ENCODE measurements around the gene ZNF322.
"Not testable (repeated sequence)": the region's sequence is repeated elsewhere in the genome, so short reads cannot be mapped to it uniquely, and the experiment has no call there.

The ZNF322 gene, protein sequence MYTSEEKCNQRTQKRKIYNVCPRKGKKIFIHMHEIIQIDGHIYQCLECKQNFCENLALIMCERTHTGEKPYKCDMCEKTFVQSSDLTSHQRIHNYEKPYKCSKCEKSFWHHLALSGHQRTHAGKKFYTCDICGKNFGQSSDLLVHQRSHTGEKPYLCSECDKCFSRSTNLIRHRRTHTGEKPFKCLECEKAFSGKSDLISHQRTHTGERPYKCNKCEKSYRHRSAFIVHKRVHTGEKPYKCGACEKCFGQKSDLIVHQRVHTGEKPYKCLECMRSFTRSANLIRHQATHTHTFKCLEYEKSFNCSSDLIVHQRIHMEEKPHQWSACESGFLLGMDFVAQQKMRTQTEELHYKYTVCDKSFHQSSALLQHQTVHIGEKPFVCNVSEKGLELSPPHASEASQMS

GRCh38 chr6:26659042-26659999 lies at the start of gene ZNF322:
TSS of gene ZNF322 (minus strand) at chr6:26659746. CDS start at chr6:26638553, 21,193 bp downstream.
- DNase-seq = no peak

- DNase-seq = not testable (repeated sequence)
These were observed 46.2 kb upstream of the ZNF322 start for GRCh38 chr6:26705780-26706179.

DNA sequence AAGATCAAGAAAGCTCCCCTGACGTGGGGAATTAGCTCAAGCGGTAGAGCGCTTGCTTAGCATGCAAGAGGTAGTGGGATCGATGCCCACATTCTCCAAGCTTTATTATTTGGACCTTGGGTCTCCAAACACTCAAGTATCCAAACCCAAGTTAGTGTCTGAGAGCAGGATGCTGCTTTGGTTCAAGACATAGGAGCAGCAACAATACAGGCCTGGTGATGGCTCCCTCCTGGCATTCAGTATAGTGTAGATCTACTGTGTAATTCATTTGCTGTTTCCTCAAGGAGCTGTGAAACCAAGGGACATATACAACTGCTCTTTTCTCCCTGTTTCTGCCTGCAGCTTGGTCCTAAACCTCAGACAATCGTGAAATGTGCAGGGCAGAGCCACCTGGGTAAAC lies 45.8 kb upstream of the ZNF322 start:
- DNase-seq = not testable (repeated sequence)

DNA sequence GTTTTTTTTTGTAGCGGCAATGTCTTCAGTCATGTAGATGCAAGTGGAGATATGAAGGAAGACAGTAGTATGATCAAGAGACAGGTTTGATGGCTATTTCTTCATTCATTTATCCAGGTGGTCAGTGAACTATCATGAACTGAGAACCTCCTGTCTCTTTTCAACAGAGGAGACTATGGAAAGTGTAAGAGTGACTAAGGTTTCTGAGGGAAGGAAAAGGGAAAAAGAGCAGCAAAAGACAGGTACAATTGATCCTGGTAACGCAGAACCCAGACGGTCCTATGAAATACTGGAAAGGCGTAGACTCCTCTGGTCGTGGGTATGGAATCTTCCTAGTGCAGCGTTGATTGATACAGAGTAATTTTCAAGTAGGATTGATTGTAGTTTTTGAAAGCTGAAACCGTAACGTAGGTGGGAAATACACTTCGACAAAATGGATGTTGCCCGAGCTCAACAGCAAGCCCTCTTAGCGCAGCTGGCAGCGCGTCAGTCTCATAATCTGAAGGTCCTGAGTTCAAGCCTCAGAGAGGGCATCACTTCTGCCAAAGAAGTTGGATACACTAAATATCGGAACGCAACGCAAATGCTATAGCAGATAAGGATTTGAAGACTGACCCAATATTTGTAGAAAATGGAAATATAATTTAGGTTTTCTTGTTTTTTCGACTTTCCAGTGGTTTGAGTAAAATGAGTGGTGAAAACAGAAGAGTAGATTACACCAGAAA lies 41.6 kb upstream of the ZNF322 start:
- not testable (repeated sequence) for DNase-seq

DNA sequence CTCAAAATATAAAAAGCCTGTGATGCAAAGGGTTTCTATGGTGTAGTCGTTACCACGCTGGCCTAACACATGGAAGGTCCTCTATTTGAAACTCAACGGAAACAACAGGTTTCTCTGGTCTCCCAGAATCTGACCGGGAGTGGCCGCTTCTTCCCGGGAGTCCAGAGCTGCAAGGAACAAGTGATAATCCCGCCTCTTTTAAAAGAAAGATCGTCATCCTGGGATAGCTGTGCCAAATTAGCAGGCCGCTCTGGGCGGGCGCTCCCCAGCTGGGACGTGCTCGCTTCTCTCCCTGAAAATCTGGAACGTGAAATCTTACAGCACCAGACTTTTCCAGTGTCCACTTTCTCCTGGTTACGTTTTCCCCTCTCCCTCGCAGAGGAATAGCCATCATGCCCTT lies 38.0 kb upstream of the ZNF322 start:
- not testable (repeated sequence) for DNase-seq

GRCh38 chr6:26689324-26689947 lies 29.9 kb upstream of the ZNF322 start:
- not testable (repeated sequence) for DNase-seq

DNA sequence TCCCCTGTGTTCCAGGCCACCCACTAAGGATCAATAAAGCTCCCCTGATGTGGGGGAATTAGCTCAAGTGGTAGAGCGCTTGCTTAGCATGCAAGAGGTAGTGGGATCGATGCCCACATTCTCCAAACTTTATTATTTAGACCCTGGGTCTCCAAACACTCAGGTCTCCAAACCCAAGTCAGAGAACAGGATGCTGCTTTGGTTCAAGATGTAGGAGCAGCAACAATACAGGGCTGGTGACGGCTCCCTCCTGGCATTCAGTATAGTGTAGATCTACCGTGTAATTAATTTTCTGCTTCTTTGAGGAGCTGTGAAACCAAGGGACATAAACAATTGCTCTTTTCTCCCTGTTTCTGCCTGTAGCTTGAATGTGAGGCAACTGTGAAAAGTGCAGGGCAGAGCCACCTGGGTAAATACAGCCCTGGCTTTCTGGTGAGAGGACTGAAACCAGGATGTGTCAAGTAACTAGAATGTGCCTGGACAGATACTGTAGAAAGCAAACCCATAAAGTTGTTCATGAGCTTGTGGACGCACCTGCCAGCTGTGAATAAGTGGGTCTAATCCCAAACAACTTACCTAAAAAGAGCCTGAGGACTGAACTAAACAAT lies 23.0 kb upstream of the ZNF322 start:
- not testable (repeated sequence) for DNase-seq

DNA sequence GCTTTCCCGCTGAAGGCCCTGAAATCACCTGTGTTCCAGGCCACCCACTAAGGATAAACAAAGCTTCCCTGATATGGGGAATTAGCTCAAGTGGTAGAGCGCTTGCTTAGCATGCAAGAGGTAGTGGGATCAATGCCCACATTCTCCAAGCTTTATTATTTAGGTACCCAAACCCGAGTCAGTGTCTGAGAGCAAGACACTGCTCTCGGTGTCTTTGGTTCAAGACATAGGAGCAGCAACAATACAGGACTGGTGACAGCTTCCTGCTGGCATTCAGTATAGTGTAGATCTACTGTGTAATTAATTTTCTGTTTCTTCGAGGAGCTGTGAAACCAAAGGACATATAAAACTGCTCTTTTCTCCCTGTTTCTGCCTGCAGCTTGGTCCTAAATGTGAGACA lies 13.7 kb upstream of the ZNF322 start:
- not testable (repeated sequence) for DNase-seq

- not testable (repeated sequence) for DNase-seq
These were observed 11.0 kb upstream of the ZNF322 start for GRCh38 chr6:26670558-26670957.

DNA sequence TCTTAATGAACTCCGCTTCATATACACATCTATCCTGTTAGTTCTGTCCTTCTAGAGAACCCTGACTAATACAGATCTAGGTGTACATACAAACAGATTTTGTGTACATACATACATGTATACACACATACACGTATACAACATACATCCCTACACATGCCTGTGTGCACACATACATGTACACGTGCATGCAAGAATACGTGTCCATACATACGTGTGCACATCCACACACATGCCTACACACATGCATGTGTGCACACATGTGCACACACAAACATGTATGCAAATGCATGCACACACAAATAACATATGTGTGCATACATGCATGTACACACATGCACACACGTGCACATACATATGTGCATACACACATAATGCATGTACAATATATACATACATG lies 10.5 kb upstream of the ZNF322 start:
- DNase-seq = not testable (repeated sequence)

GRCh38 chr6:26660000-26660361 lies 435 bp upstream of the ZNF322 start:
- DNase-seq = no peak

GRCh38 chr6:26657256-26657655 lies 2.3 kb downstream of the ZNF322 start:
- no peak for DNase-seq

- DNase-seq = no peak
These were observed 6.5 kb downstream of the ZNF322 start for GRCh38 chr6:26653007-26653406.

GRCh38 chr6:26651133-26651781 lies 8.3 kb downstream of the ZNF322 start:
- DNase-seq = no peak

DNA sequence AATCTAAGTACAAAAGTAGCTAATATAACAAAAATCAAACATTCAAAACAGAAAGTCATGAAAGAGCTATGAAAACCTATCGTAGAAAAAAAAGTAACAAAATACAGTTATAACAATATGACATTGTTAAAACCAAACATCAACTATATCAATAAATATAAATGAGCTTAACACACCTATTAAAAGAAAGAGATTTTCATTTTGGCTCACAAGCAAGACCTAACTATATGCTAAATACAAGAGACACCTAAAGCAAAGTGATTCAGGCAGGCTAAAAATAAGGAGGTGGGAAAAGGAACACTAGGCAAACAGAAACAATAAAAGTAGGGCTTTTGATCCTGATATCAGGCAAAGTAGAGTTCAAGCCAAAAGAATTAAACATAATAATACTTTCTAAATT lies 13.5 kb downstream of the ZNF322 start:
- no peak for DNase-seq

DNA sequence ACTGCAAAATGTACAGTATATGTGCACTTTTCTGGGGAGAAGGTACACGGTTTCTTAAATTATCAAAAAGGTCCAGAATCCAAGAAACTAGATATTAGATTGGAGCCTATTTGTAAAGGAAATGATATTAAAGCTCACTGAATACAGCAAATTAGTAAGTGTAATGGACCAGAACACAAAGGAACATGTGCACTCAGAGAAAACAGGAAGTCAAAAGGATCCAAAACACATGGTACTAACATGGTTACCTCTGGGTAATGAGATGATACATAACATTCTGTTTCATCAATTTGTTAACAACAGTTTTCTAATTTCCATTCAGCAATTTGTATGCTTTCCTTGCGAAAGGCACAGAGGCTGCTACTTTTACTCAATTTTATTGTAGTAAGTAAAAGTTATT lies 18.7 kb downstream of the ZNF322 start:
- no peak for DNase-seq

GRCh38 chr6:26629359-26629758 lies 30.2 kb downstream of the ZNF322 start:
- DNase-seq = no peak

GRCh38 chr6:26627843-26628242 lies 31.7 kb downstream of the ZNF322 start:
- DNase-seq = no peak

- no peak for DNase-seq
These were observed 35.0 kb downstream of the ZNF322 start for GRCh38 chr6:26624557-26624956.

DNA sequence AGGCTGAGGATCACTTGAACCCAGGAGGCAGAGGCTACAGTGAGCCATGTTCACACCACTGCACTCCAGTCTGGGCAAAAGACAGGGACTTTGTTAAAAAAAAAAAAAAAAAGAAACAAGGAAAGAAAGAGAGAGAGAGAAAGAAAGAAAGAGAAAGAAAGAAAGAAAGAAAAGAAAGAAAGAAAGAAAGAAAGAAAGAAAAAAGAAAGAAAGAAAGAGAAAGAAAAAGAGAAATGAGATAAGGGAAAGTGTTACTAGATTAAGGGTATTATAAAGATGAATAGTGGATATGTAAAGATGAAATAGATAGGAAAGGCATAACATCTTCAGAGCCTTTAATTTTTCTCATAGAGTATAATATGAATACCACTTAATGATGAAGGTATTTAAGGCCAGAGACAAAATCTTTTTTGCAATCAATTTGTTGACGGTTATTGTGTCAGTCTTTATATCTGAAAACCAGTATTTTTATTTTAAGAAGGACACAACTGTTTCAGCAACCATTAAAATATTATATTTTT lies 36.1 kb downstream of the ZNF322 start:
- no peak for DNase-seq
